GM23248 (cell line): ENCODE data around the gene DNPH1.

ENCODE experiments used
- EZH2 ChIP-seq: fragments of 200-600 bp; sonication (generic); IDR thresholded peaks from 2 replicates; pipeline ENCODE4 v1.6.1; 2018; ENCODE audit warnings: antibody characterized with exemption, mild to moderate bottlenecking; ENCODE audit not compliant: insufficient read depth, poor library complexity, severe bottlenecking
- EZH2phosphoT487 ChIP-seq: fragments of 200-600 bp; sonication (generic); IDR thresholded peaks from 2 replicates; pipeline ENCODE4 v1.6.1; 2018; ENCODE audit warnings: antibody characterized with exemption, moderate library complexity, mild to moderate bottlenecking, low read depth; ENCODE audit not compliant: insufficient read depth

DNA sequence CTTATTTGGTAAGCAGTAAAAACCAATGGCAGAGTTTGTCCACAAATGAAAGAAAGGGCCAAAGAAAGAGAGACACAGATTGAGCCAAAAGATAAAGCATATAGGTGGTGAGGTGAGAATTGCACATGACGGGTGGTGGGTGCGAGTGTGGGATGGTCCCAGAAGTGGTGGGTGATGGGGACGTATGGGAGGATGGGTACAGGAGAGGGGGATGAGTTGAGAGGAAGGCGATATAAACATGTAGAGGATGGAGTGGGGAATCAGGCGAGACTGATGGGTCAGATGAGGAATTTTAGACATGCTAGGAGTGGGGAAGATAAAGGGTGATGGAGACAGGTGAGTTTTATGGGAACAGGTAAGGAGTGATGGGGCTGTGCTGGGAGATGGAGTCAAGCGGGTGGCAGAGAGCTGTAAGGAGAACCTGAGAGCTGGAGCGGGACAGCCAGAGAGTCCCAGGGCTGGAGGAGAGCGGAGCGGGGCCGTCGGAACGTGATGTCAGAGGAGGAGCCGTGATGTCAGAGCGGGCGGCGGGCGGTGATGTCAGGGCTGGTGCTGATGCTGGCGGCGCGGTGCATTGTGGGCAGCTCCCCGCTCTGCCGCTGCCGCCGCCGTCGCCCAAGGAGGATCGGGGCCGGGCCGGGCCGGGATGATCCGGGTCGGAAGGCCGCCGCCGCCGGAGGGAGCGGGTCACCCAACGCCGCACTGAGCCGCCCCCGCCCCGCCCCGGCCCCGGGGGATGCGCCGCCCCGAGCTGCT lies 13.8 kb upstream of the DNPH1 start, which contains the start of gene TTBK1:
- peak; percentile 49 for TF ChIP-seq EZH2
- 0 out of 2 replicates have a peak, but pooled peaks have one; percentile 30 for TF ChIP-seq EZH2phosphoT487
